ENCODE data around the gene DAB2IP. TPM values are rescaled to one million over a fixed set of nuclear protein-coding genes. Genes with fewer than 3 reads are reported as not detected.

The DAB2IP gene
- total RNA-seq, 1 experiment from 2014 or later, result 56.3 TPM

- Mint-ChIP-seq H3K27ac (ENCODE audit: unreplicated experiment) (no peak overlapping the region), H3K4me3 (ENCODE audit: low read depth, unreplicated experiment) (no peak overlapping the region), H3K27me3 (ENCODE audit: unreplicated experiment) (no peaks in the 10 kb centered on the region), H3K9me3 (ENCODE audit: low read depth, unreplicated experiment) (no peaks in the 10 kb centered on the region), H3K36me3 (ENCODE audit: insufficient read depth, unreplicated experiment) (no peaks in the 10 kb centered on the region), H3K4me1 (ENCODE audit: low read depth, unreplicated experiment) (no peaks in the 10 kb centered on the region)
- TF ChIP-seq CTCF (IDR thresholded peaks at IDR 0.05; ENCODE audit: unreplicated experiment), result no peak
- no TSS peak for BruUV-seq (replicated peaks)
- no peak for DNase-seq
- CTCF ChIA-PET, result interaction anchor here (0.5 kb wide), 1 partner anchor 271 kb away, joined by 6 read pairs; no protein-coding TSS in a partner anchor
- intact Hi-C loops (cut with micrococcal nuclease; ENCODE audit: unreplicated experiment), result no loop called here
Observed at GRCh38 chr9:121811140-121811539, 159.7 kb downstream of the DAB2IP start.

- no peaks in the 10 kb centered on the region for H3K36me3 Mint-ChIP-seq (ENCODE audit: insufficient read depth, unreplicated experiment)
- no TSS peak for BruUV-seq (replicated peaks)
- H3K4me1 Mint-ChIP-seq (ENCODE audit: low read depth, unreplicated experiment), result no peaks in the 10 kb centered on the region
- H3K9me3 Mint-ChIP-seq (ENCODE audit: low read depth, unreplicated experiment), result no peaks in the 10 kb centered on the region
- no peak for DNase-seq
- H3K4me3 Mint-ChIP-seq (ENCODE audit: low read depth, unreplicated experiment), result no peak overlapping the region
- intact Hi-C loops (cut with micrococcal nuclease; ENCODE audit: unreplicated experiment), result no loop called here
- no peak overlapping the region for H3K27ac Mint-ChIP-seq (ENCODE audit: unreplicated experiment)
- CTCF ChIA-PET, result no interaction called here
- TF ChIP-seq CTCF (IDR thresholded peaks at IDR 0.05; ENCODE audit: unreplicated experiment), result no peak
- no peaks in the 10 kb centered on the region for H3K27me3 Mint-ChIP-seq (ENCODE audit: unreplicated experiment)
Observed at GRCh38 chr9:121811751-121812150, 160.3 kb downstream of the DAB2IP start.

GRCh38 chr9:121812159-121812735 is 160.8 kb downstream of the DAB2IP start:
- CTCF ChIA-PET, result interaction anchor here (0.6 kb wide), 1 partner anchor 219 kb away, joined by 3 read pairs; no protein-coding TSS in a partner anchor
- no peaks in the 10 kb centered on the region for H3K36me3 Mint-ChIP-seq (ENCODE audit: insufficient read depth, unreplicated experiment)
- no peaks in the 10 kb centered on the region for H3K9me3 Mint-ChIP-seq (ENCODE audit: low read depth, unreplicated experiment)
- BruUV-seq (replicated peaks), result no TSS peak
- H3K27ac Mint-ChIP-seq (ENCODE audit: unreplicated experiment), result no peak overlapping the region
- no peaks in the 10 kb centered on the region for H3K4me1 Mint-ChIP-seq (ENCODE audit: low read depth, unreplicated experiment)
- no peaks in the 10 kb centered on the region for H3K27me3 Mint-ChIP-seq (ENCODE audit: unreplicated experiment)
- intact Hi-C loops (cut with micrococcal nuclease; ENCODE audit: unreplicated experiment), result no loop called here
- DNase-seq, result no peak
- no peak overlapping the region for H3K4me3 Mint-ChIP-seq (ENCODE audit: low read depth, unreplicated experiment)
- no peak for TF ChIP-seq CTCF (IDR thresholded peaks at IDR 0.05; ENCODE audit: unreplicated experiment)

GRCh38 chr9:121813519-121814210 is 162.2 kb downstream of the DAB2IP start:
- Mint-ChIP-seq H3K27me3 (ENCODE audit: unreplicated experiment) (no peaks in the 10 kb centered on the region), H3K4me1 (ENCODE audit: low read depth, unreplicated experiment) (no peaks in the 10 kb centered on the region), H3K27ac (ENCODE audit: unreplicated experiment) (no peak overlapping the region), H3K9me3 (ENCODE audit: low read depth, unreplicated experiment) (no peaks in the 10 kb centered on the region), H3K4me3 (ENCODE audit: low read depth, unreplicated experiment) (no peak overlapping the region), H3K36me3 (ENCODE audit: insufficient read depth, unreplicated experiment) (no peaks in the 10 kb centered on the region)
- no peak for DNase-seq
- no peak for TF ChIP-seq CTCF (IDR thresholded peaks at IDR 0.05; ENCODE audit: unreplicated experiment)
- CTCF ChIA-PET, result no interaction called here
- intact Hi-C loops (cut with micrococcal nuclease; ENCODE audit: unreplicated experiment), result no loop called here
- no TSS peak for BruUV-seq (replicated peaks)

Data from Calu3 (cell line).